H1 (cell line): ENCODE results near the gene COL5A2. TPM values are rescaled to one million over a fixed set of nuclear protein-coding genes. Genes with fewer than 3 reads are reported as not detected.

ENCODE experiments used
- CTCF ChIA-PET: fragments of 300-600 bp; sonication (Branson Sonifier 250); formaldehyde crosslinking; loops from one replicate; lab custom pipeline; 2021; ENCODE audit not compliant: partially characterized antibody; lab: Charles Lee
- POLR2A ChIA-PET: fragments of 300-600 bp; sonication (Branson Sonifier 250); formaldehyde crosslinking; loops from one replicate; lab custom pipeline; 2021; ENCODE audit warnings: inconsistent platforms; ENCODE audit not compliant: partially characterized antibody; lab: Charles Lee
- DNase-seq, 2 experiments: peaks; one replicate each; pipeline versions ENCODE4 v3.0.0 to v3.0.0-alpha.2; 2010 to 2022; ENCODE audit warnings: low spot score in 2 of 2, low read depth in 1 of 2, mixed read lengths in 1 of 2
- FAIRE-seq: peaks from 2 replicates; lab custom pipeline; 2011; peaks lifted over from hg19 to GRCh38; lab: Jason Lieb, UNC
- H2AFZ ChIP-seq: 2 replicates; pipeline ENCODE4 v1.8.1; 2012; ENCODE audit warnings: low read length, inconsistent platforms
- H2AK5ac ChIP-seq: 2 replicates; pipeline ENCODE4 v1.6.1; 2013; ENCODE audit warnings: low read depth, low read length
- H2BK120ac ChIP-seq: replicated peaks from 2 replicates; pipeline ENCODE3; 2013; ENCODE audit warnings: low read depth, low read length, inconsistent platforms
- H2BK12ac ChIP-seq: 2 replicates; pipeline ENCODE4 v1.6.1; 2013; ENCODE audit warnings: low read depth, low read length
- H2BK15ac ChIP-seq: 2 replicates; pipeline ENCODE4 v1.6.1; 2013; ENCODE audit warnings: low read length
- H2BK20ac ChIP-seq: 2 replicates; pipeline ENCODE4 v1.6.1; 2013; ENCODE audit warnings: low read length
- H2BK5ac ChIP-seq: 2 replicates; pipeline ENCODE4 v1.6.1; 2013; ENCODE audit warnings: low read depth, low read length
- H3K14ac ChIP-seq: 2 replicates; pipeline ENCODE4 v1.6.1; 2013; ENCODE audit warnings: inconsistent platforms; ENCODE audit not compliant: insufficient read length
- H3K18ac ChIP-seq: 2 replicates; pipeline ENCODE4 v1.6.1; 2013; ENCODE audit warnings: low read length; ENCODE audit errors: extremely low read depth
- H3K23ac ChIP-seq: 2 replicates; pipeline ENCODE4 v1.6.1; 2013; ENCODE audit warnings: inconsistent platforms; ENCODE audit not compliant: insufficient read length
- H3K23me2 ChIP-seq: 2 replicates; pipeline ENCODE4 v1.6.1; 2013; ENCODE audit warnings: low read depth, low read length
- H3K27ac ChIP-seq: 2 replicates; pipeline ENCODE4 v1.6.1; 2011; ENCODE audit warnings: low read depth, low read length, inconsistent platforms
- H3K27me3 ChIP-seq, 4 experiments: replicated peaks in 1 of 4; 1 replicate in 1 of 4; 2 replicates in 3 of 4; pipeline versions ENCODE4 v1.6.1 to v1.8.1; 2011 to 2013; ENCODE audit warnings: low read length in 3 of 4, mild to moderate bottlenecking in 3 of 4, inconsistent platforms in 2 of 4, mixed read lengths in 2 of 4, moderate library complexity in 1 of 4; ENCODE audit not compliant: control insufficient read depth in 3 of 4, insufficient read depth in 3 of 4; ENCODE audit errors: extremely low read depth in 1 of 4
- H3K36me3 ChIP-seq, 4 experiments: 2 replicates each; pipeline versions ENCODE4 v1.6.1 to v1.8.1; 2011 to 2013; ENCODE audit warnings: mild to moderate bottlenecking in 4 of 4, low read length in 3 of 4, moderate library complexity in 2 of 4, control low read depth in 1 of 4, inconsistent platforms in 1 of 4; ENCODE audit not compliant: insufficient read depth in 4 of 4, control insufficient read depth in 2 of 4
- H3K4ac ChIP-seq: replicated peaks from 2 replicates; pipeline ENCODE3; 2013; ENCODE audit warnings: low read length, low read depth, mixed read lengths, inconsistent platforms; ENCODE audit not compliant: insufficient read length
- H3K4me1 ChIP-seq, 4 experiments: replicated peaks in 1 of 4; 1 replicate in 1 of 4; 2 replicates in 3 of 4; pipeline versions ENCODE4 v1.6.1 to v1.8.1; 2011 to 2013; ENCODE audit warnings: low read length in 3 of 4, inconsistent platforms in 2 of 4, mixed read lengths in 1 of 4; ENCODE audit not compliant: insufficient read depth in 4 of 4, control insufficient read depth in 3 of 4
- H3K4me2 ChIP-seq, 2 experiments: 2 replicates each; pipeline versions ENCODE4 v1.6.1 to v1.8.1; 2011 to 2013; ENCODE audit warnings: low read depth in 2 of 2, low read length in 2 of 2, control low read depth in 1 of 2, inconsistent platforms in 1 of 2, mild to moderate bottlenecking in 1 of 2; ENCODE audit not compliant: insufficient read depth in 1 of 2
- H3K4me3 ChIP-seq, 4 experiments: fragments of 200-600, 300-600 bp in 1 of 4; sonication (generic), shearing (Covaris generic), sonication (Bioruptor Twin) in 1 of 4; 2 replicates each; pipeline versions ENCODE4 v1.5.1 to v1.8.1; 2011 to 2016; ENCODE audit warnings: low read length in 4 of 4, low read depth in 3 of 4, control low read depth in 2 of 4, inconsistent platforms in 2 of 4, mild to moderate bottlenecking in 2 of 4, mixed read lengths in 1 of 4, moderate library complexity in 1 of 4; ENCODE audit not compliant: insufficient read depth in 2 of 4; ENCODE audit errors: extremely low read depth in 1 of 4
- H3K56ac ChIP-seq: replicated peaks from 2 replicates; pipeline ENCODE3; 2013; ENCODE audit warnings: low read depth, mild to moderate bottlenecking, mixed read lengths, low read length, inconsistent platforms; ENCODE audit not compliant: insufficient read length
- H3K79me1 ChIP-seq: 2 replicates; pipeline ENCODE4 v1.6.1; 2013; ENCODE audit warnings: low read depth, low read length, control low read depth
- H3K79me2 ChIP-seq, 2 experiments: 2 replicates each; pipeline versions ENCODE4 v1.6.1 to v1.8.1; 2012 to 2013; ENCODE audit warnings: low read length in 2 of 2, mild to moderate bottlenecking in 2 of 2, inconsistent platforms in 1 of 2; ENCODE audit not compliant: insufficient read depth in 2 of 2, control insufficient read depth in 1 of 2
- H3K9ac ChIP-seq, 4 experiments: replicated peaks in 1 of 4; 1 replicate in 1 of 4; 2 replicates in 3 of 4; pipeline versions ENCODE4 v1.6.1 to v1.8.1; 2011 to 2013; ENCODE audit warnings: low read depth in 3 of 4, low read length in 3 of 4, control low read depth in 2 of 4, mild to moderate bottlenecking in 2 of 4, moderate library complexity in 2 of 4, inconsistent platforms in 1 of 4; ENCODE audit errors: extremely low read depth in 1 of 4
- H3K9me3 ChIP-seq, 2 experiments: 2 replicates each; pipeline versions ENCODE4 v1.6.1 to v1.8.1; 2012 to 2013; ENCODE audit warnings: mild to moderate bottlenecking in 2 of 2, moderate library complexity in 2 of 2, control low read depth in 1 of 2, inconsistent platforms in 1 of 2, low read depth in 1 of 2, low read length in 1 of 2, mixed read lengths in 1 of 2; ENCODE audit not compliant: insufficient read depth in 2 of 2
- H4K20me1 ChIP-seq, 2 experiments: replicated peaks in 1 of 2; 2 replicates each; pipeline versions ENCODE3 to v1.8.1; 2011 to 2013; ENCODE audit warnings: inconsistent platforms in 2 of 2, low read length in 2 of 2, mild to moderate bottlenecking in 1 of 2; ENCODE audit not compliant: insufficient read depth in 2 of 2, control insufficient read depth in 1 of 2
- H4K5ac ChIP-seq: 2 replicates; pipeline ENCODE4 v1.6.1; 2013; ENCODE audit warnings: low read length, low read depth, mixed read lengths, inconsistent platforms; ENCODE audit not compliant: insufficient read length
- H4K8ac ChIP-seq: 2 replicates; pipeline ENCODE4 v1.8.0; 2013; ENCODE audit warnings: mild to moderate bottlenecking, moderate library complexity, low read length, inconsistent platforms; ENCODE audit not compliant: insufficient read depth; ENCODE audit errors: extremely low read depth
- H4K91ac ChIP-seq: replicated peaks from 2 replicates; pipeline ENCODE3; 2013; ENCODE audit warnings: low read length, mixed read lengths, inconsistent platforms; ENCODE audit not compliant: insufficient read length
- ATF3 ChIP-seq: IDR thresholded peaks from 2 replicates; pipeline ENCODE4 v1.6.1; 2011; ENCODE audit warnings: low read depth, mild to moderate bottlenecking, low read length; ENCODE audit not compliant: insufficient read depth
- BRCA1 ChIP-seq: IDR thresholded peaks from 2 replicates; pipeline ENCODE4 v1.6.1; 2012; ENCODE audit warnings: low read depth, low read length, improper control_type of control experiment
- CBX5 ChIP-seq: fragments of 300-800, 300-1000 bp; sonication (generic); IDR thresholded peaks from 2 replicates; pipeline ENCODE4 v1.7.1; 2016; ENCODE audit warnings: antibody characterized with exemption, low read length, low read depth
- CEBPB ChIP-seq: IDR thresholded peaks from 2 replicates; pipeline ENCODE4 v1.6.1; 2012; ENCODE audit warnings: low read depth, low read length
- HDAC6 ChIP-seq: IDR thresholded peaks from one replicate; pipeline ENCODE4 v1.7.1; 2012; ENCODE audit warnings: low read depth, mild to moderate bottlenecking, inconsistent platforms, low read length, moderate library complexity
- NRF1 ChIP-seq: IDR thresholded peaks from 2 replicates; pipeline ENCODE4 v1.6.1; 2011; ENCODE audit warnings: mild to moderate bottlenecking, low read depth, low read length, improper control_type of control experiment
- RAD21 ChIP-seq, 2 experiments: IDR thresholded peaks in 1 of 2; conservative IDR thresholded peaks in 1 of 2; 2 replicates each; pipeline ENCODE4 v1.6.1; 2011; ENCODE audit warnings: low read depth in 2 of 2, low read length in 2 of 2, improper control_type of control experiment in 1 of 2, inconsistent platforms in 1 of 2, mild to moderate bottlenecking in 1 of 2, moderate library complexity in 1 of 2
- RFX5 ChIP-seq: IDR thresholded peaks from 2 replicates; pipeline ENCODE4 v1.6.1; 2011; ENCODE audit warnings: low read depth, low read length, improper control_type of control experiment, borderline replicate concordance
- RNF2 ChIP-seq: fragments of 200-900, 300-1000 bp; sonication (generic); IDR thresholded peaks from 2 replicates; pipeline ENCODE4 v1.7.1; 2016; ENCODE audit warnings: borderline replicate concordance, low read depth, mild to moderate bottlenecking, antibody characterized with exemption, low read length; ENCODE audit not compliant: poor library complexity, severe bottlenecking; ENCODE audit errors: missing control alignments
- RXRA ChIP-seq: IDR thresholded peaks from 2 replicates; pipeline ENCODE4 v1.6.1; 2011; ENCODE audit warnings: low read depth, mild to moderate bottlenecking, low read length, moderate library complexity; ENCODE audit not compliant: insufficient read depth
- SIRT6 ChIP-seq: IDR thresholded peaks from one replicate; pipeline ENCODE4 v1.7.1; 2012; ENCODE audit warnings: low read length, inconsistent platforms
- SIX5 ChIP-seq: IDR thresholded peaks from 2 replicates; pipeline ENCODE4 v1.6.1; 2011; ENCODE audit warnings: mild to moderate bottlenecking, low read depth, low read length
- TBP ChIP-seq: IDR thresholded peaks from 2 replicates; pipeline ENCODE4 v1.6.1; 2011; ENCODE audit warnings: low read depth, low read length, improper control_type of control experiment
- WGBS, 2 experiments: shearing (Covaris generic) in 1 of 2; methylation state at CpG; one replicate each; pipeline versions ENCODE4 v1.1.6 to v1.1.7; 2013 to 2015; ENCODE audit warnings: low lambda C conversion rate in 2 of 2, mixed read lengths in 2 of 2, inconsistent platforms in 1 of 2, low coverage in 1 of 2, missing lambda C conversion rate in 1 of 2; ENCODE audit not compliant: insufficient replicate concordance in 2 of 2, insufficient coverage in 1 of 2, insufficient read length in 1 of 2; ENCODE audit errors: extremely low coverage in 1 of 2, missing lambda C conversion rate in 1 of 2; 5-methylcytosine and 5-hydroxymethylcytosine counted together
- polyA plus RNA-seq, 7 experiments: library from polyadenylated mRNA; depleted of rRNA in 3 of 7; stranded (reverse) in 5 of 7; unstranded in 2 of 7; fragments of >200 nt in 5 of 7; fragments of 200-250 nt in 2 of 7; gene quantifications; 1 replicate in 5 of 7; 2 replicates in 1 of 7; 4 replicates in 1 of 7; pipeline versions ENCODE4 v1.2.1 to v1.2.3, GENCODE V29; 2011 to 2013; ENCODE audit warnings: missing spikeins in 2 of 7, mixed read lengths in 2 of 7
- total RNA-seq: library from RNA; stranded (reverse); fragmentation: NEBNext Ultra II Directional; extraction: Animal tissue kit (Norgen Biotek cat#: 25700); gene quantifications from 2 replicates; pipeline ENCODE4 v1.2.1, GENCODE V29; 2021
- TF ChIP-seq, protein P1 (sequence below): IDR thresholded peaks from 2 replicates; pipeline ENCODE4 v1.6.1; 2012; ENCODE audit warnings: inconsistent platforms

The COL5A2 gene
- total and polyA plus RNA-seq, 2 of the 8 experiments (the other 6 are each of a cell fraction or from before 2014, with no cell fraction given): 4.7 to 24.2 TPM

DNA sequence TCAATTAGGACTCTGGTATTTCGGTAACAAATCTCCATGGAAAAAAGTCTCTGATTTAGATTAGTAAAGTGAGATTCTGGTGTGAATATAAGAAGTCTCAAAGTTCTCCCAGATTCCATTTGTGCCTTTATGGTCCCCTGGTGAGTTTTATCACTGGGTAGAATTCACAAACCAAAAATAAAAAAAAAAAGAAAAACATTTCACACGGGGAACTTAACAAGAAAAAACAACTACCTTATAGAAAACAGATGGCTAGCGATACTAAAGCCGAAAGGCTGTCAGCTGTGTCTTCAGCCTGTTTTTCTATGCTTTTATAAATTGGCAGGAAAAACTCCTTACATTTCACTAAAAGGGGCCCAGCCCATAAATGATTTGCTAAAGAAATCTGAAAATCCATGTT is 50.6 kb downstream of the COL5A2 start:
- 81% methylated on average over 4 of the region's 4 CpGs; no CpG with 5 or more reads in 1 of the 2 experiments for WGBS, 2 experiments
- H2BK120ac ChIP-seq: no peak overlapping the region
- H3K23me2 ChIP-seq: no peaks in the 10 kb centered on the region
- no peak overlapping the region for H2BK15ac ChIP-seq
- no peak overlapping the region for H4K91ac ChIP-seq
- H3K9me3 ChIP-seq: no peaks in the 10 kb centered on the region
- no peaks in the 10 kb centered on the region for H3K27me3 ChIP-seq
- H3K14ac ChIP-seq: no peak overlapping the region
- H4K5ac ChIP-seq: no peak overlapping the region
- H2BK20ac ChIP-seq: no peak overlapping the region
- H3K4me1 ChIP-seq: no peaks in the 10 kb centered on the region
- no peak overlapping the region for H2BK12ac ChIP-seq
- no peak overlapping the region for H3K4me3 ChIP-seq
- H3K56ac ChIP-seq: no peak overlapping the region
- ChIA-PET CTCF (interaction anchor here (4.6 kb wide), 1 partner anchor 14 kb away, joined by 30 read pairs; no protein-coding TSS in a partner anchor), POLR2A (no interaction called here)
- H3K27ac ChIP-seq: no peak overlapping the region
- no peak for FAIRE-seq
- no peaks in the 10 kb centered on the region for H4K20me1 ChIP-seq
- no peak overlapping the region for H3K4ac ChIP-seq
- H3K18ac ChIP-seq: no peak overlapping the region
- DNase-seq: no peak
- H3K9ac ChIP-seq: no peak overlapping the region
- no peak overlapping the region for H4K8ac ChIP-seq
- no peak overlapping the region for H2AK5ac ChIP-seq
- H3K23ac ChIP-seq: no peak overlapping the region
- H3K4me2 ChIP-seq: no peak overlapping the region
- no peaks in the 10 kb centered on the region for H3K36me3 ChIP-seq
- H2AFZ ChIP-seq: no peak overlapping the region
- no peaks in the 10 kb centered on the region for H3K79me1 ChIP-seq
- no peak overlapping the region for H2BK5ac ChIP-seq
- H3K79me2 ChIP-seq: no peaks in the 10 kb centered on the region
- TF ChIP-seq BRCA1 (no peak), CEBPB (no peak), TBP (no peak), RNF2 (no peak), RFX5 (no peak), CBX5 (no peak), ATF3 (no peak), SIX5 (no peak), NRF1 (no peak), SIRT6 (no peak), RAD21 (IDR thresholded peaks at IDR 0.05 in 1 of 2, conservative IDR thresholded peaks at IDR 0.05 in 1 of 2; ENCODE audit: low read depth in 2 of 2, low read length in 2 of 2) (no peak), HDAC6 (no peak), RXRA (no peak)
- TF ChIP-seq, protein P1, sequence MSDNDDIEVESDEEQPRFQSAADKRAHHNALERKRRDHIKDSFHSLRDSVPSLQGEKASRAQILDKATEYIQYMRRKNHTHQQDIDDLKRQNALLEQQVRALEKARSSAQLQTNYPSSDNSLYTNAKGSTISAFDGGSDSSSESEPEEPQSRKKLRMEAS: no peak
